Right lobe of liver (tissue), 4 donors: Measurements from ENCODE around the gene GOLGB1.

ENCODE experiments used
- CTCF ChIP-seq, 4 donors: fragments of 200-600 bp in 3 of 4; fragments of 450-650 bp in 1 of 4; IDR thresholded peaks; one replicate each; pipeline versions ENCODE4 v1.5.1 to v1.8.0; 2016 to 2022; ENCODE audit warnings: antibody characterized with exemption in 4 of 4, mild to moderate bottlenecking in 2 of 4
- POLR2A ChIP-seq: fragments of 450-650 bp; IDR thresholded peaks from one replicate; pipeline ENCODE4 v1.6.1; 2017; ENCODE audit warnings: antibody characterized with exemption, mild to moderate bottlenecking
- donor health status: DM: no; HTN: no; CAD: no.
- donor health status: DM: no; HTN: no; CAD: no.
- donor health status: DM: no; HTN: yes; CAD: no.

GRCh38 chr3:121758727-121759450, 9.3 kb upstream of the GOLGB1 start:
- TF ChIP-seq CTCF (IDR thresholded peaks at IDR 0.05) = no peak
- TF ChIP-seq POLR2A = no peak
